ENCODE data around the gene PTPRZ1.
A peak's percentile ranks its signal among the peaks of the same experiment; 100 is the strongest.

PTPRZ1 gene

DNA sequence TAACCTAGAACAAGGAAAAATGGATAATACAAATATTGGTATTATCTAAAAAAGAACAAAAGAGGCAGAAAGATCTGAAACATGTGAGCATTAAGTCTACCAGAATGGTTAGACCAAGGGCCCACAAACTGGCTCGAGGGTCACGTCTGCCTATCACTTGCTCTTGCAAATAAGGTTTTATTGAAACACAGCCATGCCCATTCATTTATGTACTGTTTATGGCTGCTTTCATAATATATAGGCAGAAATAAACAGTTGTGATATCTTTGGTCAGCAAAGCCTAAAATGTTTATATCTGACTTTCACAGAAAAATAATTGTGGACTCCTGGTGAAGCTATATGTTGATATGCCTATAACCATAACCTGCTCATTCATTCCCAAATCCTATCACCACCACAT, 199.3 kb downstream of the PTPRZ1 start:
- no peak for TF ChIP-seq CTCF (IDR thresholded peaks at IDR 0.05)

DNA sequence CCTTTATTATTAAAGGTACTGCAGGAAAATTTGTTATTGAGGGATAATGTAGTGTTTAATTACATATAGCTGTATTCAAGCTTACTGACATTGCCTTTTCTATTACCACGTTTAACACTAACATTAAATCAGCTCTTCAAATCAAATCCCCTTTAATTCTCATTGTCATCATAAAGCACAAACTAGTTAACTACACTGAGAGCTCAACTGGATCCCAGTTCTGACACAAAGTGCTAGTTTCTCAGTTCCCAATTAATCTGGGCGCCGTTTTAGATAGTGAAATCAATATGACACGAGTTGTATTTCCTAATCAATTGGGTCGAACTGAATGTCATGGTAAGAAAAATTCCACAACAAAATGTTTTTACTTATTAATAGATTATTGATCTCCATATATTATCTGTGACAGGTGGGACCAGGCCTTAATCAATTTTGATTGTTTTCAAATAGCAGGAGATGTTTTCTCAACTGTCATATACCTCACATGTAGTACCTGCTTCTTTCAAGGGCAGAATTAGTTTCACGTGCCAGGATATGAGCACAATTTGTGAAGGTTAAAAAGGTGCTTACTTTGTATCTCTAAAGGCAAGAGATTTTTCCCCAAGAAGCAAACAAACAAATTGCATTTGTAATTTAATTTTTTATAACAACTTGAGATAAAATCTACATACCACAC, 200.1 kb downstream of the PTPRZ1 start:
- TF ChIP-seq CTCF (IDR thresholded peaks at IDR 0.05): no peak

GRCh38 chr7:122073635-122074034, 200.7 kb downstream of the PTPRZ1 start:
- TF ChIP-seq CTCF (IDR thresholded peaks at IDR 0.05): no peak

GRCh38 chr7:122082160-122082559, 209.2 kb downstream of the PTPRZ1 start:
- no peak for TF ChIP-seq CTCF (IDR thresholded peaks at IDR 0.05)

DNA sequence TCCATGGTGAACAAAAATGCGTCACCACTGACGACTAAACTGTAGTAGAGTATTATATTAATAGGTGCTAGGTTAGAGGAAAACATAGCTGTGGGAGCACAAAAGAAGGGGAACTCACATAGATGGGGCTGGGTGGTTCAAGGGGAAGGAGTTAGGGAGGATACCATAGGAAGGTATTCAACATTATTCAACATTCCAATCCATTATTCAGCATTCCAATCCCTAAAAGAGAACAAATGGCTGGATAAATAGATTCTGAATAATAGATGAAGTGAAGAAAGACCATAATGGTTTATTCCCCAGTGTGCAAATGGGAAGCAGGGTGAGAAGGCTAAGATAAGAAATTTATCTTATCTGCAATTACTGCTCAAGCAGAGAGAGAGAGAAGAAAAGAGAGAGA, 209.7 kb downstream of the PTPRZ1 start:
- TF ChIP-seq CTCF (IDR thresholded peaks at IDR 0.05): no peak

GRCh38 chr7:122092964-122093797, 220.2 kb downstream of the PTPRZ1 start:
- TF ChIP-seq CTCF (IDR thresholded peaks at IDR 0.05): peak; percentile 87

- TF ChIP-seq CTCF (IDR thresholded peaks at IDR 0.05): no peak
Measured at GRCh38 chr7:122094549-122094948, 221.6 kb downstream of the PTPRZ1 start.
